HG03442 (cell line): ENCODE measurements around the gene LGMN.
"Not testable (repeated sequence)": the region's sequence is repeated elsewhere in the genome, so short reads cannot be mapped to it uniquely, and the experiment has no call there.

ENCODE experiments used
- ATAC-seq: cut with Tn5 transposase; IDR thresholded peaks from one replicate; pipeline ENCODE4 v1.9.1; 2021; ENCODE audit warnings: mild to moderate bottlenecking, moderate library complexity; ENCODE audit not compliant: unreplicated experiment

The LGMN gene

DNA sequence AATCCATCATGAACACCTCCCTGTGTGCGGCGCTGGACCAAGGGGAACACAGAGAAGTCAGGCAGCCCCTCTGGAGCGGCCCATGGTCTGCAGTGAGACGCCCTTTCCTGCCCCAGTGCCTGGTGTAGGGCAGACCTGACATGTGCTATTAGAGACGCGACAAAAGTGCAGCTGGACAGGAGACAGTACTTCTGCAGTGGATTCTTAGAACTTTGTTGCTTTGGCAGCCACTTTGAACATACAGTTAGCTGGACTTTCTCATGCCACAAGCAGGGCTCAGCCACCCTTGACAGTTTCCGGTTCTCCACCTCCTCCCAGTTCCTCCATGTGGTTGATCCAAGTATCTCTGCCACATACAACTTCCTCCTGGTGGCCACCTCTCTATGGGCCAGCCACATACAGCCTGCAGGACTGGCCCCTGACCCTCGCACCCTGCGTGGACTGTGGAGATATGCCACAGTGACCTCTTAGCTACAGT lies 45.9 kb downstream of the LGMN start:
- ATAC-seq: no peak

DNA sequence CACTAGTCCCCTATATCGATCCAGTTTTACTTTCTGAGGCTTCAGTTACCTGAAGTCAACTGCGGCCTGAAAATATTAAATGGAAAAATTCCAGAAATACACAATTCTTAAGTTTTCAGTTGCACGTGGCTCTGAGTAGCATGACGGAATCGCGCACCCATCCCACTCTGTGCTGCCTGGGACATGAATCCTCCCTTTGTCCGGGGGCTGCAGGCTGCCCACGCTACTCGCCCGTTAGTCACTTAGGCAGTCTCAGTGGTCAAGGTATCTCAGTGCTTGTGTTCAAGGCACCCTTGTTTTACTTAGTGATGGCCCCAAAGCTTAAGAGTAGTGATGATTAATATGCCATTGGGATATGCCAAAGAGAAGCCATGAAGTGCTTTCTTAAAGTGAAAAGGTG lies 46.6 kb downstream of the LGMN start:
- ATAC-seq: no peak

DNA sequence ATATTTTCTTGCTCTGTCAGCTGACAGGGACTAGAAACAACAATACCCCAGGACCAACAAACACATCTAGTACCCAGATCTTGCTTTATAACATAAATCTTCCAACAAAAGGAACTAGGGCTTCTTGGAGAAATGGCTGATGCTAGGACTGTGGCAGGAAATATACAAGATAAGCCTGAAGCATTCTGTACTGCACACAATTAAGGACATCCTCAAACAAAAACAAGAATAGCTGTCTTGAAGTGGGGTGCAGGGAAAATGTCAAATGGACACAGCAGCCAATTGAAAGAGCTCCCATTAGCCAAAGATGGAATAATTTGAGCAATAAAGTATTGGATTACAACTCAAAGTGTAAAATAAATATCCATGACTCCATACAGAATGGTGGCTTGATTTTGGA lies 50.0 kb downstream of the LGMN start:
- ATAC-seq: no peak

DNA sequence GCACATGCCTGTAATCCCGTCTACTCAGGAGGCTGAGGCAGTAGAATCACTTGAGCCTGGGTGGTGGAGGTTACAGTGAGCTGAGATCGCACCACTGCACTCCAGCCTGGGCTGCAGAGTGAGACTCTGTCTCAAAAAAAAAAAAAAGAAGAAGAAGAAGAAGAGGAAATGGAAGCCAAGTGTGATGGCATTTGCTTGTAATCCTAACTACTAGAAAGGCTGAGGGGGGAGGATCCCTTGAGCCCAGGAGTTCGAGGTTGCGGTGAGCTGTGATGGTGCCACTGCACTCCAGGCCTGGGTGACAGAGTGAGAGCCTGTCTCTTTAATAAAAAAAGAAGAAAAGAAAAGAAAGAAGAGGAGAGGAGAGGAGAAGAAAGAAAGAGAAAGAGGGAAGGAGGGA lies 52.1 kb downstream of the LGMN start:
- no peak for ATAC-seq

DNA sequence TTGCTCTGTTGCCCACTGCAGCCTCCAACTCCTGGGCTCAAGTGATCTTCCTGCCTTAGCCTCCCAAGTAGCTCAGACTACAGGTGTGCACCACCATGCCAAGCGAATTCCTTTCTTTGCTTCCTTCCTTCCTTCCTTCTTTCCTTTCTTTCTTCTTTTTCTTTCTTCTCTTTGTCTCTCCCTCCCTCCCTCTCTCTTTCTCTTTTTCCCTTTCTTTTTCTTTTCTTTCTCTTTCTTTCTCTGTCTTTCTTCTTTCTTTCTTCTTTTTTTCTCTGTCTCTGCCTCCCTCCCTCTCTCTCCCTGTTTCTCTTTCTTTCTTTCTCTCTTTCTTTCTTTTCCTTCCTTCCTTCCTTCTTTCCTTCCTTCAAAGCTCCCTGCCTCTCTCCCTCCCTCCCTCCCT lies 52.9 kb downstream of the LGMN start:
- no peak for ATAC-seq

DNA sequence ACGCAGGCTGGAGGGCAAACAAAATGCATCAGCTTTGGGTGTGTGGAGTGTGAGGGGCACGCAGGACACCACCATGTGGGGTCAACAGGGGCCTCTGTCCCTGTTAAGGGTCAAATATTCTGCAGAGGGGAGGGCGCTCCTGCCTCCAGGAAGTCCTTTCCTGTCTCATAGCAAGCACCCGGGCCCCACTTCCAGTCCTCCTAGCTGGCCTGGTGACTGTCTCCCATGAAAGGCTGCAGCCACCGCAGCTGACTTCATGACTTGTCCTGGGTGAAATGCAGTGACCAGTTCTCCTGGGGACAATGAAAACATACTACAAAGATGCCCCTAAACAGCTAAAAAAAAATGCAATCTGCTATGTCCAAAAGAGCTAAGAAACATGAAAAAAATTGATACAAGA lies 53.6 kb downstream of the LGMN start:
- ATAC-seq: no peak

DNA sequence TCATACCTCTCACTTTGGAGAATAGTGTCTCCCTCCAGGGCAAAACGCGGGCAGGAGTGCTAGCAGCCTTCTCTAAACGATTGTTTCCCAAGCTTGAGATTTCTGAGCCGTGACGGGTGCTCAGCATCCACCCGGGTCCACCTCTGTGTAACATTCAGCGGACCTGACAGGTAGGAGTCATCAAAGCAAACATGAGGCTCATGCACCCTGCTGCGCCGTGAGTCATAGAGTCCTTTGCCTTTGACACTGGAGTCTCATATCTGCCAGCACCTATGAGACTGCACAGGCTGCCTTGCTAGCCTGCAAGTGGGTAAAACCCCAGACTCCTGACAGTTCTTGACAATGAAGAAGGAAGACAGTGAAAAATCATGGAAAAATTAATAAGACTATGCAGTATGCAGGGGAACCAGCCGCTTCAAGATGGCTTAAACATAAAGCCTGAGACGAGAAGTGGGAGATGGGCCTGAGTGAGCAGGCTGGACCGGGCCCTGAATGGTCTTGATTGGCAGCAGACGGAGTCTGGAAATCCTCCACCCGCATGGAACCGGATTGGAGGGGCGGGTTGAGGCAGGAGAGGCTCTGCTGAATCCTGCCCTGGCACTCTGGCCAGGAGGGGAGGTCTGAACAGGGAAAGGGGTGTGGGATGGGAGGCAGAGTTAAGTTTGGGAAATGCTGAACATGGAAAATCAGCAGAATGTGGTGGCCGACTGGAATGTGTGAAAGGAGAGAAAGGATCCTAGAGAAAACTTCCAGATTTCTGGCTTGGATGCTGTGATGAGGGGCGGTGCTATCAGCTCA lies 54.2 kb downstream of the LGMN start:
- ATAC-seq: no peak

DNA sequence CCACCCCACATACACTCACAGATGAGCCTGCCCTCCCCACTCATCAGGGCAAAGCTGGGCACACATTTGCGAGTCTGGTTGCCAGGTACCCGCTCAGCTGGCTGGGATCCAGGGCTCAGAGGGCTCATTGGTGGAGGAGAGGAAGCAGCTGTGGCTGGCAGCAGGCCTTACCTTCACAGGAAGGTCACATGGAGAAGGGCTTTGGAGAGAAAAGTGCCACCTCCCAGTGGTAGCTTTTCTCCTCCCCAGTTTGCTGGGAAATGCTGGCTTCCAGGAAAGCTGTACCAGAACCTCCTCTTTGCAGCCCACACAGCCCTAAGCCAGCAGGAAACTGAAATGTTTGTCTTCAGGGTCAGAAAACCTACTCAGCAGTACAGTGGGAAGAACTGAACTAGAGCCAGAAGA lies 55.6 kb downstream of the LGMN start:
- no peak for ATAC-seq

DNA sequence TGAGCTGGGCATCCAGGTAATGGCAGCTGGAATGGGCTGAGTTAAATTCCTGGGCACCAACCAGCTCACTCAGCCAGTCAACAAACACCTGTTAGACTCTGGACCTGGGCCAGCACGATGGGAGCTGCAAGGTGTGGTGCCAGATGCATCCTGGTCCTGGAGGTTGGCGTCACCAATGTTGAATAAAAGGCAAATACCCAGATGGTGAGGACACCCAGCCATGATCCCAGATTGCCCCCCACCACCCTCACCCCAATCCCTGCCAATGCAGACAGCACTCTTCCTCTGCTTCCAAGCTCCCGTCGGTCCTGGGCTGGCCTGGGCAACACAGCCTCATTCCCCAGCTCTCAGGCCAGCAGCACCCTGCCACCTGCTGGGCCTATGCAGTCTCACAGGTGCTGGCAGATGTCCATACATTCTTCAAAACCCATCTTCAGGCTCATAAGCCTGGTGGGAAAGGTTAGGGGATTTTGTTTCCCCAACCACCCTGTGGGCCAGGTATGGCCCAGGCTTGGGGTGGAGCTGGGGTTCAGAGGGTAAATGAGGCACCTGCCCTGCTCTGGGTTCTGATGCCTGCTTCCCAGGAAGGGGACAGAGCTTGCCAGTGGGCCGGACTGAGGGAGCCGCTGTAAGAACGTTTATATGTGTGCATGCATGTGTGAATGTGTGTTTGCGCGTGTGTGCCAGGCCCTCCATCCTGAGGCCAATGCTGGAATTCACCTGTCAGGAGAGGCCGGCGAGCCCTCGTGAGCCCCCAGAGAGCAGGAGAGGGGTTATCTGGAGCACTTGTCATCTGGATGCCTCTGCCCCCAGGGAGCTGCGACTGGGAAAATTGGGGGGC lies 58.0 kb downstream of the LGMN start:
- ATAC-seq: no peak

DNA sequence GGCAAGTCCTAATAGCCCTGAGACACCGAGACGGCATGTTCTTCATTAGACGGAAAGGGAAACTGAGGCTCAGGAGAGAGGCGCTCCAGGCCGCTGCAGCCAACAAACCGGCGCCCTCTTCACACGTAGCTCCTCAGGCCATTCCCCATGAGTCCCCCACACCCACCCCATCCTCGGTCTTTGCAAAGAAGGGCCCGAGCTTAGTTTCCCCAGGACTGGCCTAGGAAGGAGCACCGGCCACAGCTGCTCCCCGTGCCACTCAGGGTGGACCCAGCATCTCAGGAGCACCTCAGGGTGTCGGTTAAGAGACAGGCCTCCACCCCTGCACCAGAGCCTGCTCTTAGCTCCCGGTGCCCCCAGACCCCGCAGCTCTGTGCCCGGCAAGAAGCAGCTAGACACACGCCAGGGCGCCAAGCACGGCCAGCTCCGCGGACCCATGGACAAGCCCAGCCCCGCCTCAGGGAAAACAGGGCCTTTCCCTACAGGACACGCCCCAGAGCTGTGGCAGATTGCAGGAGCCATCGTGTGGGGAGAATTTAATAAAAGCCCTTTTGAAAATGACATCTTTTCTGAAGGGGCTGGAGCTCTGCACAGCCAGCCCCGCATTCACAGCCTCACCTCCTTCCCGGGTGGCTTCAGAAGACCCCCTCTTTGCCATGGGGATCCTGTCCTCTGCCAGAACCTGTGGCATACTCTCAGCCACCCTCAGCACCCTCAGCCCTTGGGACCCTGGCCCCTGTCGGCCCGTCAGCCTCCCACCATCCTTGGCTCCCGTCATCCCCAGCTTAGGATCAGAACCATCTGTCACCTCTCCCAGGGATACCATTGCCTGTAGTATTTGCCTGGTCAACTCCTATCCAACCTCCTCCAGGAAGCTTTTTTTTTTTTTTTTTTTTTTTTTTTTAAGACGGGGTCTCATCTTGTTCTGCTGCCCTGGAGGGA lies 59.7 kb downstream of the LGMN start:
- no peak for ATAC-seq

DNA sequence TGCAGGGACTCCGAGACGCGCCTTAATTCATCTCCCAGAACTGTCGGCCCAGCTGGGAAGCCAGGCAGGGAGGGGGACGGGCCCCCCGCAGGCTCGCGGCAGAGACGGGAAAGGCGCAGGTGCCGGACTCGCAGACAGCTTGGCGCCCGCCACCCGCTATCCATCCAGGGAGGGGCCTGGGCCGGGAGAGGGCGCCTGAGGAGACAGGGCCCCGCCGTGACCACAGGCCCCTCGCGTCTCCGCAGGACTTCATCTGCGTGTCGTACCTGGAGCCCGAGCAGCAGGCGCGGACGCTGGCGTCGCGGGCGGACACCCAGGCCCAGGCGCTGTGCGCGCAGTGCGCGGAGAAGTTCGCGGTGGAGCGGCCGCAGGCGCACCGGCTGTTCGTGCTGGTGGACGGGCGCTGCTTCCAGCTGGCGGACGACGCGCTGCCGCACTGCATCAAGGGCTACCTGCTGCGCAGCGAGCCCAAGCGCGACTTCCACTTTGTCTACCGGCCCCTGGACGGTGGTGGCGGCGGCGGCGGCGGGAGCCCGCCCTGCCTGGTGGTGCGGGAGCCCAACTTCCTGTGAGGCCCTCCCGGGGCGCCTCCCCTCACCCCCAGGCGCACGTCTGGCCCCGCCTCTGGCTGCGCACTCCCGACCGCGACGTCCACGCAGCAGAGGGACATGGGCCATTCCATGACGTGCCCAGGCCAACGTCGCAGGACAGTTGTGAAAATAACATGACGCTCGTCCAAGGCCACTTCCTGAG lies 60.6 kb downstream of the LGMN start:
- ATAC-seq: no peak

DNA sequence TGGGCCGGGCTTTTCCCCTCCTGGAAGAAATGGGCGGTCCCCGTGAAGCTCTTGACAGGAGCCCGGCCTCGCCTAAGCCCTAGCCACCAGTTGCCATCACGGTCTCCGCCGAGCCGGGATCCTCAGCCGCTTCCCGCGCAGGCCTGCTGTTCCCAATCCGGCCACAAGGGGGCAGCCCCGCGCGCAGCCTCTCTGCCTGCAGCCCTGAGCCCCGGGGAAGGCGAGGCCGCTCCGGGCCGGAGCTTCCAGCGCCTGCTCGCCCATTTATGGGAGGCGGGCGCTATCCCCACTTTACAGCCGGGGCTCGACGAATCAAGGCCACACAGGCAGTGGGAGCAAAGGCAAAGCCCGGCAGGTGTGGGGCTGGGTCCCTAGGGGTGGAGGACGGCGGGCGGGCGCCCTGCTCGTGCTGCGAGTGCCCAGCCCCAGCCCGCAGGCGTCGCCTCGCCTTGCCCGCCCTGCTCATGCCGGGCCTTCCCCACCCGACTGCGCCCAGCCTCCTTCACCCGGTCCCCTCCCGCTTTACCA lies 61.5 kb downstream of the LGMN start:
- peak; percentile 57 for ATAC-seq

DNA sequence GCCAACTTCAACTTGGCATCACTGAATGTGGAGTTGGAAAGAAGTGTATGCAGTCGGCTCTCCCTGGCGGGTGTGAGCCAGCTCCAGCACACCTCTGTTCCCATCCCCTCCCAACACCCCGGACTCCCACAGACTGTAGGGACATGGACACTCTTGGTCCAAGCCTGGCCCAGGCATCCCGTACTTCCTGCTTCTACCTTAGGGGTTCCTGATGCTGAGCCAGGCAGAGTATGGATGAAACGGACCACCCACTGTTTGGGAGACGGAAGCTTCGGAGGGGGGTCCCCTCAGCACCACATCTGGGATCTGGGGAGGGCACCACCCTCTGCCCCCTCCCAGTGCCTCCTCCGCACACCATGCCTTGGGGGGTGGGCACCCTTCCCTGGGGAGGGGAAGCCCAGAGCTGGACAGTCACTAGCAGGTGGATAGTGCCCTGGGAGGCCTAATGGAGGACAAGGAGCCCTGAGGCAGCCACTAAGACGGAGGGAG lies 62.0 kb downstream of the LGMN start:
- no peak for ATAC-seq

DNA sequence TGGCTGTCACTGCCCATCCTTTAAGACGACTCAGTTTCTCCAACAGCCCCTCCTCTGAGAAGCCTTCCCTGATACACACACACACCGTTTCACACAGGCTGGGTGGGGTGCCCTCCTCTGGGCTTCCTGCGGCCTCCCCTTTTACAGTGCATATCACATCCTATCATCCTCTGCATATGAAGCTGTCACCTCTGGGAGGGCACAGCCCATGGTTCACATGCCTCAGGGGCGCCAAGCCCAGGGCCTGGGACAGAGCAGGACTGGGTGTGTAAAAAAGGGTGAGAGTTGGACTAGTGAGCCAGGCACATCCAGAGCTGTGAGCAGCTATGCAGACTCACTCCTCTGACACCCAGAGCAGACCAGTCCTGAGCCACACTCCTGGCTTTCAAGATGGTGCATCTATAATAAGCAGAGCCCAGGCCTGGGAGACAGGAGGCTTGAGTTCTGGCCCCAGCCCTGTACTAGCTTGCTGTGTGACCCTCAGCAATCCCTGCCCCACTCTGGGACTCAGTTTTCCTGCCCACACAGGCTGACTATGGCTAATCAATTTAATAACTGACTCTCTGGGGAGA lies 62.6 kb downstream of the LGMN start:
- no peak for ATAC-seq

DNA sequence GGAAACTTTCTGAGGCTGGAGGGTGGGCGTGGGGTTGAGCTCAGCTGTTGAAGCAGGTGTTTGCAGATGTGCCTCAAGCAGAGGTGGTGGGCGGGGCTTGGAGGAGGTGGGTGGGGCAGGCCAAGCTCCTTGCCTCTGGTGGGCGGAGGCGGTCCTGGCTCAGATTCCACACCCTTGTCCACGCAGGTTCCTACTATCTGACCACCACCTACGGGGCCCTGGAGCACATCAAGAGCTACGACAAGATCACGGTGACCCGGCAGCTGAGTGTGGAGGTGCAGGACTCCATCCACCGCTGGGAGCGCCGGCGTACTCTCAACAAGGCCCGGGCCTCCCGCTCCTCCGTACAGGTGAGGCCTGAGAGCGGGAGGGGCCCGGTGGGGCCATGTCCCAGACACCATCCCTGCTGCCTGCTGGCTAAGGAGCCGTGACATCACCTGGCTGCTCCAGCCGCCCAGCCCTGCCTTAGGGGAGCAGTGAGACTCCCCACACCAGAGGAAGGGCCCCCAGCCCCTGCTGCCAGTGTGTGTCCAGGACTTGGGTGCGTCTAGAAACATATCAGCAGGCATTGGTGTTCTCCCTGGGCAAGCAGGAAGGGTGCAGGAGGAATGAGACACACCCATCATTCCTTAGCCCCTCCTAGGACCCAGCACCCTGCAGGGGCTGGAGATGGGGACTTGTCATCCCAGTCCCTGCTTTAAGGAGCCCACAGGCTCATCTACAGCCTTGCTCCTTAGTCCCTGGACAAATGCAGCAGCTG lies 63.4 kb downstream of the LGMN start:
- no peak for ATAC-seq

DNA sequence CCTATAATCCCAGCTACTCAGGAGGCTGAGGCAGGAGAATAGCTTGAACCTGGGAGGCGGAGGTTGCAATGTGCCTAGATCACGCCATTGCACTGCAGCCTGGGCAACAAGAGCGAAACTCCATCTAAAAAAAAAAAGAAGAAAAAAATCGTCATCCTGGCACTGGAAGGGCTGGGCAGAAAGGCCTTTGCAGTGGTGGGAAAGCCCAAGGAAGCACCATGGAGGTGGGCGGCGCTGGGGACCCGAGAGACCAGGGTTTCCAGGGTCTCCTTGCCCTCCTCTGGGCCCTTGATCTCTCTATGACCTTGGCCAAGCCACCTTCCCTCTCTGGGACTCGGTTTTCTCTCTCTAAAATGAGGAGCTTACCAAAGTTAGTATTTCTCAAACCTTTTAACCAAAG lies 65.4 kb downstream of the LGMN start:
- no peak for ATAC-seq

DNA sequence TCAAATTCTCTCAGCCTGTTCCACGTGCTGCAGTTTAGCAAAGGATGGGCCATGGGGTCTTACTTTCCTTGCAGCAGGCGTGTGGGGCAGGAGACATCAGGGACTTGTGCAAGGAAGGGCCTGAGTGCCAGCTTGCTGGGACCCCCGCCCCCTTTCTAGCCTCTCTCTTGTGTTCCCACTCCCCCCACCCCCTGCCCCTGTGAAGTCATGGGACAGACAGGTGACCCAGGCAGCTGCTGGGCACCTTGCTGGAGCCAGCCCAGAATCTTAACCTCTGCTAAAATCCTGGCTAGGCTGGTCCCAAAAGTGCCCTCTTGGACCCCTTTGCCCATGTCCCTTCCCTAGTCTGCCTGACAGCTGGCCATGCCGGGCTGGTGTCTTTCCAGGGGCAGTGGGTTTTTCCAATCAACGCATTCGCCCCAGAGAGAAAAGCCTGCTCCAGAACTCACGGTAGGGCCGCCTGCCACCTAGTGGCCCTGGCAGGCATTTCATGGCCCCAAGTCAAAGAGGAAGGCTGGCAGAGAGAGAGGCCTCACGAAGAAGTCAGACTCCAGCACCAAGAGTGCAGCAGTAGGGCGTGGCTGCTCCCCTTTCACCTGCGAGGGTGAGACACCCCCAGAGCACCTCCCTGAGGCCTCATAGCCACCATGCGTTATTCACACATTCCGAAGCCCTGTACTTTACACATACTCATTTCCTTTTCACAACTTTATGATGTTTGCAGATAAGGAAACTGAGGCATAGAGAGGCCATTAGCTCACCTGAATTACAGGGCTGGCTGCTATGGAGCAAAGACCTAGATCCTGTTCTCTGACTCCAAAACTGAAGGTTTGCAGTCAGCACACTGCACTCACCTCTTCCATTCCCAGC lies 67.4 kb downstream of the LGMN start:
- ATAC-seq: no peak

DNA sequence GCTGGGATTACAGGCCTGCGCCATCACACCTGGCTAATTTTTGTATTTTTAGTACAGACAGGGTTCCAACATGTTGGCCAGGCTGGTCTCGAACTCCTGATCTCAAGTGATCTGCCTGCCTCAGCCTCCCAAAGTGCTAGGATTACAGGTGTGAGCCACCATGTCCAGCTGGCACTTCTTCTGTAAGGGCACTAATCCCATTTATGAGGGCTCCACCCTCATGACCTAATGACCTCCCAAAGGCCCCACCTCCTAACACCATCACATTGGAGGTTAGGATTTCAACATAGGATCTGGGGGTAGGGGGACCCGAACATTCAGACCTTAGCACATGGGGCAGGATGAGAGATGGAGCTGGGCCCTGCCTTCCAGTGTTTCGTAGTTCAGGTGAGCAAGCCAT lies 68.1 kb downstream of the LGMN start:
- not testable (repeated sequence) for ATAC-seq
